Right atrium auricular region (tissue), 2 donors: ENCODE results near the gene ALDH3B1. TPM values are rescaled to one million over a fixed set of nuclear protein-coding genes. Genes with fewer than 3 reads are reported as not detected.
A peak's percentile ranks its signal among the peaks of the same experiment; 100 is the strongest.

ENCODE experiments used
- DNase-seq: peaks from one replicate; pipeline ENCODE4 v3.0.0-alpha.2; 2019; ENCODE audit warnings: low spot score
- H3K27ac ChIP-seq, 2 donors: fragments of 200-600 bp; sonication (generic); 1 replicate in 1 of 2; 2 replicates in 1 of 2; pipeline ENCODE4 v1.5.1; 2016 to 2019
- H3K27me3 ChIP-seq, 2 donors: fragments of 200-600 bp; sonication (generic); one replicate each; pipeline versions ENCODE4 v1.5.1 to v1.6.0; 2017 to 2019
- H3K36me3 ChIP-seq: fragments of 200-600 bp; sonication (generic); one replicate; pipeline ENCODE4 v1.5.1; 2016
- H3K4me1 ChIP-seq, 2 donors: fragments of 200-600 bp; sonication (generic); one replicate each; pipeline versions ENCODE4 v1.5.1 to v1.6.0; 2017 to 2019
- H3K4me3 ChIP-seq, 2 donors: fragments of 200-600 bp; sonication (generic); 1 replicate in 1 of 2; 2 replicates in 1 of 2; pipeline ENCODE4 v1.5.1; 2017 to 2019; ENCODE audit warnings: mild to moderate bottlenecking in 1 of 2, moderate library complexity in 1 of 2
- H3K9me3 ChIP-seq, 2 donors: fragments of 200-600 bp; sonication (generic); one replicate each; pipeline ENCODE4 v1.5.1; 2019
- CTCF ChIP-seq, 2 donors: fragments of 200-600 bp; sonication (generic); IDR thresholded peaks; one replicate each; pipeline ENCODE4 v1.5.1; 2019; ENCODE audit warnings: antibody characterized with exemption in 2 of 2
- total RNA-seq, 2 donors: library from RNA; depleted of rRNA; stranded (reverse); fragments of >200 nt; gene quantifications; one replicate each; pipeline ENCODE4 v1.1.0, GENCODE V29; 2016

ALDH3B1 gene
- total RNA-seq, 2 donors from 2014 or later, result 10.5 to 21.6 TPM

GRCh38 chr11:68028802-68029545 is 18.8 kb downstream of the ALDH3B1 start:
- TF ChIP-seq CTCF (IDR thresholded peaks at IDR 0.05), result no peak
- Histone ChIP-seq H3K9me3 (peaks cover 0 to 7% of the 10 kb centered on the region in 2 donors), H3K27ac (no peak overlapping the region), H3K27me3 (no peaks in the 10 kb centered on the region), H3K4me3 (no peak overlapping the region), H3K36me3 (no peaks in the 10 kb centered on the region), H3K4me1 (peaks cover 0 to 37% of the 10 kb centered on the region in 2 donors)
- DNase-seq, result no peak

GRCh38 chr11:68030318-68031143 is 20.4 kb downstream of the ALDH3B1 start, which contains the start of gene NDUFS8:
TSS of gene NDUFS8 (plus strand) at chr11:68030681. CDS start at chr11:68032152, 1,471 bp downstream.
- Histone ChIP-seq H3K27ac (peak within 1 kb of the TSS; percentile 89 to 90), H3K36me3 (peaks cover 3% of the 10 kb centered on the region), H3K4me1 (peaks cover 0 to 43% of the 10 kb centered on the region in 2 donors), H3K27me3 (no peaks in the 10 kb centered on the region), H3K4me3 (peak within 1 kb of the TSS; percentile 67 to 74), H3K9me3 (no peaks in the 10 kb centered on the region)
- peak; percentile 99 for DNase-seq
- TF ChIP-seq CTCF (IDR thresholded peaks at IDR 0.05), result no peak

GRCh38 chr11:68031144-68031464 is 21.0 kb downstream of the ALDH3B1 start:
- H3K4me1 ChIP-seq, result peaks cover 0 to 48% of the 10 kb centered on the region in 2 donors
- peak overlapping the region; percentile 89 to 90 for H3K27ac ChIP-seq
- no peaks in the 10 kb centered on the region for H3K9me3 ChIP-seq
- H3K4me3 ChIP-seq, result peak overlapping the region; percentile 67 to 74
- no peaks in the 10 kb centered on the region for H3K27me3 ChIP-seq
- no peak for DNase-seq
- peaks cover 4% of the 10 kb centered on the region for H3K36me3 ChIP-seq
- no peak for TF ChIP-seq CTCF (IDR thresholded peaks at IDR 0.05)

GRCh38 chr11:68032003-68032402 is 21.9 kb downstream of the ALDH3B1 start:
- peaks cover 0 to 57% of the 10 kb centered on the region in 2 donors for H3K4me1 ChIP-seq
- peaks cover 4% of the 10 kb centered on the region for H3K36me3 ChIP-seq
- H3K27ac ChIP-seq, result peak overlapping the region; percentile 89 to 90
- no peaks in the 10 kb centered on the region for H3K27me3 ChIP-seq
- peak overlapping the region in 1 of 2 donors; percentile 74 for H3K4me3 ChIP-seq
- no peaks in the 10 kb centered on the region for H3K9me3 ChIP-seq
- TF ChIP-seq CTCF (IDR thresholded peaks at IDR 0.05), result no peak
- DNase-seq, result no peak

- Histone ChIP-seq H3K27ac (peak overlapping the region; percentile 83 to 90), H3K9me3 (no peaks in the 10 kb centered on the region), H3K27me3 (no peaks in the 10 kb centered on the region), H3K36me3 (peaks cover 4% of the 10 kb centered on the region), H3K4me3 (no peak overlapping the region), H3K4me1 (peaks cover 0 to 69% of the 10 kb centered on the region in 2 donors)
- no peak for TF ChIP-seq CTCF (IDR thresholded peaks at IDR 0.05)
- DNase-seq, result no peak
Measured at GRCh38 chr11:68032997-68033707, 23.0 kb downstream of the ALDH3B1 start.
